Bronchial epithelial cell (primary cell): Measurements from ENCODE around the gene INSRR. TPM values are rescaled to one million over a fixed set of nuclear protein-coding genes. Genes with fewer than 3 reads are reported as not detected.

Source experiments
- DNase-seq: peaks from one replicate; pipeline ENCODE4 v3.0.0-alpha.2; 2010; ENCODE audit warnings: low read depth
- FAIRE-seq: peaks from 2 replicates; lab custom pipeline; 2011; peaks lifted over from hg19 to GRCh38; lab: Jason Lieb, UNC
- H3K27me3 ChIP-seq: 2 replicates; pipeline ENCODE4 v1.5.1; 2011; ENCODE audit warnings: low read length; ENCODE audit not compliant: control insufficient read depth, insufficient read depth
- H3K36me3 ChIP-seq: 2 replicates; pipeline ENCODE4 v1.5.1; 2011; ENCODE audit warnings: low read length; ENCODE audit not compliant: control insufficient read depth, insufficient read depth
- H3K4me3 ChIP-seq: 2 replicates; pipeline ENCODE4 v1.5.1; 2011; ENCODE audit warnings: mild to moderate bottlenecking, low read depth, low read length, control low read depth
- CTCF ChIP-seq: IDR thresholded peaks from 2 replicates; pipeline ENCODE4 v1.5.1; 2011; ENCODE audit warnings: mild to moderate bottlenecking, moderate library complexity, low read length, control low read depth, inconsistent platforms; ENCODE audit not compliant: insufficient read depth, severe bottlenecking
- total RNA-seq: library from RNA; depleted of rRNA; stranded (reverse); fragments of >200 nt; gene quantifications from 2 replicates; pipeline ENCODE4 v1.2.1, GENCODE V29; 2014

The INSRR gene
- total RNA-seq, 1 donor from 2014 or later = not detected

DNA sequence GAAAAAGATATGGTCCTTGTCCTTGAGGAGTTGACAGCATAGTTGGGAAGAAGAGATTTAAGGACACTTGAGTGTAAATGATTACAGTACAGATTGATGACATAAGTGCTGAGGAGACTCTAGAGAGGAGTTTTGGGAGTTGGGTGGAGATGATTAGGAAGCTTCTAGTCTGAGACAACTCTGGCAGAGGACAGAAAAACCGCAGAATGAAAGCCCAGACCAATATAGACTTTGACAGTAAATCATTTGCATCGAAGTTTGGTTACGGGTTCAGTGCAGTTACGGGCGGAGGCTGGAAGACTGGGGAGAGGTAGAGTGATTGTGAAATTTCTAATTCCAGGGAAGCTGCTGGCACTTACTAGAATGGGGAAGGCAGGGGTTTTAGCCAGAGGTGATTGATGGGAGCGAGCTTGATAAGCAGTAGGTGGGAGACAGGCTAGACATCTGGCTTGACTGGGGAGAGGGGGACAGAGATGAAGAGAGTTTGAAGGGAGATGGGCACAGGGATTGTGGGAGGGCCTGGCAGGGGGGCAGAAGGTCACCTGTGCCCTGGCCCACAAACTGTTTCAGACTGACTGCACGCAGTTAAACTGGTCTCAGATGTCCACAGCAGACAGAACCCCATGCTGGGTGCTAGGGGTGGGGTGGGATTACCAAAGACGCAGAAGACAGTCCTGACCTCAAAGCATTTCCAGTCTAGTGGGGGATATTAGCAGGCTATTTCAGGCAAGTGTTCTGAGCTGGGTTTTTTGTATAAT lies 62.4 kb downstream of the INSRR start:
- no peak for FAIRE-seq
- no peak for TF ChIP-seq CTCF
- H3K36me3 ChIP-seq = peaks cover 24% of the 10 kb centered on the region
- no peak overlapping the region for H3K4me3 ChIP-seq
- no peaks in the 10 kb centered on the region for H3K27me3 ChIP-seq
- no peak for DNase-seq

DNA sequence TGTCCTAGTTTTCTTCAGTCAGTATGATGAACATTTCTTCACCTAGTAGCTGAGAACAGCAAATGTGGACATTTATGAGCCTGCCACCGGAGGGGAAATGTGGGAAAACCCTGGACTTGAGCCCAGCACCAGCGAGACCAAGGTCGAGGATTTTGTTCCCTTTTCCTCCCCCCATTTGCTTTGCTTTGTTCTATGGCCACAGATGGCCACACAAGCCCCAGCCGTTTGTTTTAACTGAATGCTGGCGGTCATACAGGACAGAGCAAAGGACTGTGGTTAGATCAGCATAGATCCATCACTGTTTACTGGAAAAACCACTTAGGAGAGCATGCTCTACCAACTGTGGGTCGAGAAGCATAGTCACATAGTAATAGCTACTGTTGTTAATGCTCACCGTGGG lies 63.1 kb downstream of the INSRR start:
- no peak for FAIRE-seq
- no peaks in the 10 kb centered on the region for H3K27me3 ChIP-seq
- H3K4me3 ChIP-seq = no peak overlapping the region
- DNase-seq = no peak
- TF ChIP-seq CTCF = no peak
- peaks cover 28% of the 10 kb centered on the region for H3K36me3 ChIP-seq

GRCh38 chr1:156795374-156795733 lies 63.6 kb downstream of the INSRR start:
- H3K27me3 ChIP-seq = no peaks in the 10 kb centered on the region
- FAIRE-seq = no peak
- no peak overlapping the region for H3K4me3 ChIP-seq
- H3K36me3 ChIP-seq = peaks cover 27% of the 10 kb centered on the region
- TF ChIP-seq CTCF = no peak
- DNase-seq = no peak

GRCh38 chr1:156794506-156795373 lies 64.2 kb downstream of the INSRR start:
- no peak for TF ChIP-seq CTCF
- Histone ChIP-seq H3K27me3 (no peaks in the 10 kb centered on the region), H3K36me3 (peaks cover 26% of the 10 kb centered on the region), H3K4me3 (no peak overlapping the region)
- FAIRE-seq (no peak), DNase-seq (no peak)

Other genes with a start within 250 kb of the INSRR start
- under 0.01 TPM in 1 of 2 replicates, not detected in the other for gene HAPLN2, start 239.7 kb downstream of the INSRR start, total RNA-seq
- not detected in 2 replicates for gene BCAN, start 217.0 kb downstream of the INSRR start, total RNA-seq
- gene NES, start 181.7 kb downstream of the INSRR start, total RNA-seq = under 0.01 TPM in 1 of 2 replicates, not detected in the other
- 5.3 and 112 TPM in 2 replicates for gene CRABP2, start 153.5 kb downstream of the INSRR start, total RNA-seq
- gene METTL25B, start 130.6 kb downstream of the INSRR start, total RNA-seq = 14.7 and 20.2 TPM in 2 replicates
- gene ISG20L2, start 130.4 kb downstream of the INSRR start, total RNA-seq = 7.9 and 10.6 TPM in 2 replicates
- 60.3 and 74.1 TPM in 2 replicates for gene MRPL24, start 118.0 kb downstream of the INSRR start, total RNA-seq
- gene HDGF, start 107.4 kb downstream of the INSRR start, total RNA-seq = 163 and 225 TPM in 2 replicates
- 9.2 and 11.5 TPM in 2 replicates for gene PRCC, start 91.6 kb downstream of the INSRR start, total RNA-seq
- gene SH2D2A, start 42.3 kb downstream of the INSRR start, total RNA-seq = 1.2 and 1.8 TPM in 2 replicates
- not detected in 2 replicates for gene NTRK1, start 1.7 kb upstream of the INSRR start, total RNA-seq
- gene PEAR1, start 34.6 kb upstream of the INSRR start, total RNA-seq = 1.8 TPM in 2 replicates
- not detected in 2 replicates for gene LRRC71, start 61.5 kb upstream of the INSRR start, total RNA-seq
- gene ARHGEF11, start 186.6 kb upstream of the INSRR start, total RNA-seq = 12.4 and 22.3 TPM in 2 replicates
- gene ETV3L, start 240.7 kb upstream of the INSRR start, total RNA-seq = not detected in 2 replicates